Small intestine (tissue), 7 donors: Measurements from ENCODE around the gene RHOB. TPM values are rescaled to one million over a fixed set of nuclear protein-coding genes. Genes with fewer than 3 reads are reported as not detected.
"Not testable (repeated sequence)": the region's sequence is repeated elsewhere in the genome, so short reads cannot be mapped to it uniquely, and the experiment has no call there.

Experiments used
- DNase-seq, 2 donors: peaks; one replicate each; pipeline versions ENCODE4 v3.0.0 to v3.0.0-alpha.2; 2013
- FAIRE-seq: peaks from 2 replicates; lab custom pipeline; 2012; peaks lifted over from hg19 to GRCh38; lab: Jason Lieb, UNC
- H3K27ac ChIP-seq, 3 donors: one replicate each; pipeline ENCODE4 v1.5.1; 2013; ENCODE audit warnings: low read length in 2 of 3, mild to moderate bottlenecking in 2 of 3, control low read depth in 1 of 3, inconsistent platforms in 1 of 3, low read depth in 1 of 3, moderate library complexity in 1 of 3
- H3K27me3 ChIP-seq, 3 donors: one replicate each; pipeline ENCODE4 v1.6.1; 2013; ENCODE audit warnings: low read length in 3 of 3, inconsistent platforms in 1 of 3; ENCODE audit not compliant: control insufficient read depth in 3 of 3, insufficient read depth in 3 of 3
- H3K36me3 ChIP-seq, 3 donors: one replicate each; pipeline ENCODE4 v1.6.1; 2013; ENCODE audit warnings: low read length in 3 of 3, inconsistent platforms in 1 of 3, low read depth in 1 of 3, mild to moderate bottlenecking in 1 of 3, moderate library complexity in 1 of 3; ENCODE audit not compliant: control insufficient read depth in 3 of 3, insufficient read depth in 2 of 3
- H3K4me1 ChIP-seq, 3 donors: one replicate each; pipeline ENCODE4 v1.6.1; 2013; ENCODE audit warnings: low read length in 2 of 3, inconsistent platforms in 1 of 3, low read depth in 1 of 3, mild to moderate bottlenecking in 1 of 3, moderate library complexity in 1 of 3; ENCODE audit not compliant: control insufficient read depth in 3 of 3, insufficient read depth in 2 of 3
- H3K4me3 ChIP-seq, 3 donors: one replicate each; pipeline ENCODE4 v1.5.1; 2013; ENCODE audit warnings: low read length in 3 of 3, control low read depth in 1 of 3, inconsistent platforms in 1 of 3, low read depth in 1 of 3, mild to moderate bottlenecking in 1 of 3, moderate library complexity in 1 of 3
- H3K9me3 ChIP-seq, 2 donors: one replicate each; pipeline ENCODE4 v1.6.1; 2013; ENCODE audit warnings: low read depth in 1 of 2, low read length in 1 of 2; ENCODE audit not compliant: control insufficient read depth in 2 of 2, insufficient read depth in 1 of 2
- WGBS, 3 donors: extraction: QIAGEN DNeasy Blood & Tissue Kit; methylation state at CpG; one replicate each; pipeline ENCODE4 v1.1.7; 2013; 5-methylcytosine and 5-hydroxymethylcytosine counted together
- polyA plus RNA-seq, 4 donors: library from polyadenylated mRNA; stranded (reverse) in 3 of 4; unstranded in 1 of 4; fragments of 200-250 nt in 3 of 4; fragments of 120-200 nt in 1 of 4; gene quantifications; one replicate each; pipeline versions ENCODE4 v1.2.1 to v1.2.3, GENCODE V29; 2013
- donor health status: healthy with polysubstance abuse.
- donor health status: control.
- donor health status: control.
- donor health status: Bipolar disorder and iron deficiency.
- donor health status: healthy.

RHOB gene
- polyA plus RNA-seq, 4 donors, result 17.7 to 246 (median 44.2) TPM

GRCh38 chr2:20404950-20405349 lies 41.9 kb upstream of the RHOB start:
- no peak for FAIRE-seq
- Histone ChIP-seq H3K4me1 (no peaks in the 10 kb centered on the region), H3K4me3 (no peak overlapping the region), H3K27ac (no peak overlapping the region), H3K27me3 (no peaks in the 10 kb centered on the region), H3K36me3 (no peaks in the 10 kb centered on the region), H3K9me3 (peaks cover 0 to 9% of the 10 kb centered on the region in 2 donors)
- DNase-seq, result no peak
- WGBS, 3 donors, result 48 to 72% (median 64%) methylated on average over 2 of the region's 2 CpGs

DNA sequence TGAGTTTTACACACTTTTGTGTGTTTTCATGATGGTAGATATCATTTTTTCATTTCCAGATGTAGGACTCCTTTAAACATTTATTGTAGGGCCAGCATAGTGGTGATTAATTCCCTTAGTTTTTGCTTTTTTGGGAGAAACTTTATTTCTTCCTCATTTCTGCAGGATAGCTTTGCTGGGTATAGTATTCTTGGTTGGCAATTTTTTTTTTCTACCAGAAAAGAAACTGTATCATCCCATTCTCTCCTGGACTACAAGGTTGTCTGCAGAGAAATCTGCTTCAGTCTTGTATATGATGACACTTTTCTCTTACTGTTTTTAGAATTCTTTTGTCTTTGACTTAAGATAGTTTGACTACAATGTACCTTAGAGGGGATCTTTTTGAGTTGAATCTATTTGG lies 37.8 kb upstream of the RHOB start:
- no peak for FAIRE-seq
- H3K27ac ChIP-seq, result no peak overlapping the region
- H3K4me3 ChIP-seq, result no peak overlapping the region
- H3K9me3 ChIP-seq, result peaks cover 0 to 18% of the 10 kb centered on the region in 2 donors
- no peak for DNase-seq
- H3K36me3 ChIP-seq, result no peaks in the 10 kb centered on the region
- H3K27me3 ChIP-seq, result no peaks in the 10 kb centered on the region
- H3K4me1 ChIP-seq, result no peaks in the 10 kb centered on the region

- no peak for FAIRE-seq
- H3K9me3 ChIP-seq, result peaks cover 0 to 22% of the 10 kb centered on the region in 2 donors
- no peaks in the 10 kb centered on the region for H3K4me1 ChIP-seq
- 80 to 88% (median 85%) methylated on average over 5 of the region's 5 CpGs for WGBS, 3 donors
- DNase-seq, result no peak
- no peaks in the 10 kb centered on the region for H3K36me3 ChIP-seq
- no peak overlapping the region for H3K27ac ChIP-seq
- no peaks in the 10 kb centered on the region for H3K27me3 ChIP-seq
- H3K4me3 ChIP-seq, result no peak overlapping the region
These were observed 36.2 kb upstream of the RHOB start for GRCh38 chr2:20410556-20411277.

DNA sequence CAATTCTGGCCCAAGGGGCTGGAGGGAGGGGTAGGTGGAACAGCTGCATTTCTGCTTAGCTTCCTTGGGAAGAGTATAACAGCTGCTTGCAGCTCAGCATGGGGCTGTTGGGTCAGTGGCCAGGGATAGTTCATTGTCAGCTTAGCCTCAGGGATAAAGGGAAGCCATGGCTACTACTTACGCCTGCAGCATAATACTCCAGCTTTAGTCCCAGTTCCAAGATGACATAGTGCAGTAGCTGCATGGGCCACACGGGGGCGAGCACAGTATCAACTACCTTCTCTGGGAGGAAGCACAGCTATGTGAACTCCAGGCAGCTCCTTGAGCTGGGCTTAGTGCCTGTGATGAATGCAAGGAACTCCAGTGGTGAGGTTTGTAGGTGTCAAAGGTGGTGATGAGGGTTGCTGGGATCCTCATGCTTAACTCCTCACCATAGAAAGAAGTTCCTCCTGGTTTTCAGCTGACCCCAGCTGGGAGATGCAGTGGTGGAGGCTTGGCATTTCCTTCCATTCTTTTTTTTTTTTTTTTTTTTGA lies 35.4 kb upstream of the RHOB start:
- H3K4me3 ChIP-seq, result no peak overlapping the region
- no peaks in the 10 kb centered on the region for H3K4me1 ChIP-seq
- H3K27ac ChIP-seq, result no peak overlapping the region
- 13 to 20% (median 16%) methylated on average over 3 of the region's 3 CpGs for WGBS, 3 donors
- no peak for FAIRE-seq
- H3K36me3 ChIP-seq, result no peaks in the 10 kb centered on the region
- peaks cover 0 to 22% of the 10 kb centered on the region in 2 donors for H3K9me3 ChIP-seq
- peak; percentile 76 to 81 for DNase-seq
- no peaks in the 10 kb centered on the region for H3K27me3 ChIP-seq

DNA sequence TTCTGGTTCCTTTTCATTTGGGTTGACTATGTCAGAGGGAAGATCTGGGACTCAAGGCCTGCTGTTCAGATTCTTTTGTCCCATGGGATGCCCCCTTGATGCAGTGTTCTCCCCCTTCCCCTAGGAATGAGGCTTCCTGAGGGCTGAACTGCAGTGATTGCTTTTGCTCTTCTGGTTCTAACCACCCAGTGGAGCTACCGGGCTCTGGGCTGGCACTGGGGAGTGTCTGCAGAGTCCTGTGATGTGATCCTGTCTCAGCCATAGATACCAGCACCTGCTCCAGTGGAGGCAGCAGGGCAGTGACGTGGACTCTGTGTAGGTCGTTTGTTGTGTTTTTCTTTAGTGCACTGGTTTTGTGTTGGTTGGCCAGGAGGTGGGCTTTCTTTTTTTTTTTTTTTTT lies 32.1 kb upstream of the RHOB start:
- Histone ChIP-seq H3K36me3 (no peaks in the 10 kb centered on the region), H3K4me3 (no peak overlapping the region), H3K27me3 (no peaks in the 10 kb centered on the region), H3K9me3 (peaks cover 0 to 18% of the 10 kb centered on the region in 2 donors), H3K4me1 (no peaks in the 10 kb centered on the region), H3K27ac (no peak overlapping the region)
- 40 to 87% (median 62%) methylated on average over 3 of the region's 3 CpGs for WGBS, 3 donors
- FAIRE-seq (no peak), DNase-seq (no peak)

DNA sequence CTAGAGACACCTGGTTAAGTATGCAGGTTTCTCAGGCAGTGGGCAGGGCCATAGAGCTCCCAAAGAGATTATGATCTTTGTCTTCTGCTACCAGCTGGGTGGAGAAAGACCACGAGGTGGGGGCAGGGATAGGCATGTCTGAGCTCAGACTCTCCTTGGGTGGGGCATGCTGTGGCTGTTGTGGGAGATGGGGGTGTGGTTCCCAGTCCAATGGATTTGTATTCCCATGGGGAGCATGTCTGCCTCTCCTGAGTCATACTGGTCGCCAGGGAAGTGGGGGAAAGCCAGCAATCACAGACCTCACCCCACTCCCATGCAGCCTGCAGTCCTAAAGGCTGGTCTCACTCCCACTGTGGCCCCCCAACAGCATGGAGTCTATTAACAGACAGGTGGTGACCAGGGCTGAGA lies 31.4 kb upstream of the RHOB start:
- FAIRE-seq, result no peak

DNA sequence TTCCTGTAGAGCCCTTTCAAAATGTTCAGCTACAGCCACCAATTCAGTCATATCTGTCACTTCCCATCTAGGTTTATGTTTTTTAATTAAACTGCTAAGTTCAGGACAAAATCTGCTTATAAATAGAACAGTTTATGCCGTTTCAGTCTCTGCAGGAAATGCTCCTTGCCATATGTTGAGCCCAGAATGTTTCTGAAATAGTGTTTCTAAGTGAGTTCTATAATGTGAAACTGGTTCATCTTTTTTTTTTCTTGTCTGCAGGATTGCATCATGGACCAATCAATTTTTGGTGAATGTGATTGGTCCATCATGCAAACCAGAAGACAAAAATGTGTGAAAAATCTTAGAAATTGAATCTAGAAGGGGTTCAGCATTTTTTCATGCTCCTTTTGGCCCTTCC lies 30.2 kb upstream of the RHOB start:
- H3K27ac ChIP-seq, result no peak overlapping the region
- FAIRE-seq (no peak), DNase-seq (no peak)
- peaks cover 0 to 4% (median 0%) of the 10 kb centered on the region in 3 donors for H3K4me1 ChIP-seq
- H3K27me3 ChIP-seq, result no peaks in the 10 kb centered on the region
- 58 to 90% (median 73%) methylated on average over 1 of the region's 1 CpG for WGBS, 3 donors
- no peaks in the 10 kb centered on the region for H3K36me3 ChIP-seq
- H3K4me3 ChIP-seq, result no peak overlapping the region
- H3K9me3 ChIP-seq, result peaks cover 0 to 8% of the 10 kb centered on the region in 2 donors

More for the DNA sequence above, 31.4 kb upstream of the RHOB start:
- no peaks in the 10 kb centered on the region for H3K4me1 ChIP-seq
- no peaks in the 10 kb centered on the region for H3K36me3 ChIP-seq
- DNase-seq, result no peak
- H3K4me3 ChIP-seq, result no peak overlapping the region
- WGBS, 3 donors, result 47 to 60% (median 50%) methylated on average over 2 of the region's 2 CpGs
- peaks cover 0 to 11% of the 10 kb centered on the region in 2 donors for H3K9me3 ChIP-seq
- no peak overlapping the region for H3K27ac ChIP-seq
- no peaks in the 10 kb centered on the region for H3K27me3 ChIP-seq

GRCh38 chr2:20417230-20417821 lies 29.5 kb upstream of the RHOB start:
- H3K27me3 ChIP-seq, H3K36me3 ChIP-seq, H3K4me3 ChIP-seq, FAIRE-seq, H3K9me3 ChIP-seq, DNase-seq, H3K4me1 ChIP-seq, H3K27ac ChIP-seq: not testable (repeated sequence)
- 73 to 80% (median 78%) methylated on average over 5 of the region's 5 CpGs for WGBS, 3 donors
